Coronary artery (tissue), 2 donors: Measurements from ENCODE around the gene SLC35B2.
A peak's percentile ranks its signal among the peaks of the same experiment; 100 is the strongest.

Source experiments
- DNase-seq: peaks from one replicate; pipeline ENCODE4 v3.0.0-alpha.2; 2017; ENCODE audit warnings: low spot score
- H3K27ac ChIP-seq, 2 donors: fragments of 200-600 bp; sonication (generic); one replicate each; pipeline ENCODE4 v1.5.1; 2016 to 2019
- H3K4me3 ChIP-seq: fragments of 200-600 bp; sonication (generic); 2 replicates; pipeline ENCODE4 v1.5.1; 2016; ENCODE audit warnings: mild to moderate bottlenecking, moderate library complexity
- CTCF ChIP-seq: fragments of 200-600 bp; sonication (generic); IDR thresholded peaks from one replicate; pipeline ENCODE4 v1.5.1; 2019; ENCODE audit warnings: antibody characterized with exemption

Gene SLC35B2

GRCh38 chr6:44217332-44218143, 39.8 kb downstream of the SLC35B2 start:
- Histone ChIP-seq H3K4me3 (peak overlapping the region; percentile 13), H3K27ac (peak overlapping the region; percentile 91 to 99)
- no peak for TF ChIP-seq CTCF
- DNase-seq = peak; percentile 91

DNA sequence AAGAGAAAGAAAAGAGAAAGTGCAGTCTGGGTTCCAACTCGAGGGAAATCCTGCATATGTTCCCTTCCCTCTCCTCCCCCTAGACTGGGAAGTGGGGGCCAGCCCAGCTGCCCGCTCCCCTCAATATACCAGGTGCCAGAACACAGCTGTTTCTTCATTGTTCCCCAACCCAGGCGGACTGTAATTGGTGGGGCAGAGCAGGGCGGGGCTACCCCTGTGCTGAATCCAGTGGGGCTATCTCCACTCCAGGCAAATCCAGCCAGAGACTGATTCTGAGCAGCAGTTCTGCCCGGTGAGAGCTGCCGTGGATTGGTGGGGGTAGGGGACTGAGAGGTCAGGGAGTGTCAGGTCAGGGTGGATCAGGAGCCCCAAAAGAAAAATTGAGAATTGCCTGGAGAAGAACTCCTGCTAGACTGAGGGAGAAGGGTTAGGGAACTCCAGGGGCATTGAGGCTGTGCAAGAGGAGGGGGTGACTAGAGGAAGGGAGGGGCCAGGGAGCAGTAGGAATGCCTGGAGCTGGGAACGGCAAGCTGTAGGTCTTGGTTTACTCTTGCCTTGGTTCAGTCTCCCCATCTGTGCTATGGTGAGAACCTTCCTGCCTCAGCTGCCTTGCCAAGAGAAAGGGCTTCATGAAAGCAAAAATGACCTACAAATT, 40.5 kb downstream of the SLC35B2 start, which contains the start of gene MYMX:
MYMX (plus strand) TSS at position 250 of the 655 bp plus-strand sequence. CDS start 546 bp downstream, outside the sequence.
- TF ChIP-seq CTCF = no peak
- Histone ChIP-seq H3K4me3 (peak within 1 kb of the TSS; percentile 33), H3K27ac (peak within 1 kb of the TSS; percentile 91 to 99)
- no peak for DNase-seq

- Histone ChIP-seq H3K27ac (no peak overlapping the region), H3K4me3 (no peak overlapping the region)
- no peak for DNase-seq
- no peak for TF ChIP-seq CTCF
Observed at GRCh38 chr6:44214307-44214706, 43.0 kb downstream of the SLC35B2 start.

DNA sequence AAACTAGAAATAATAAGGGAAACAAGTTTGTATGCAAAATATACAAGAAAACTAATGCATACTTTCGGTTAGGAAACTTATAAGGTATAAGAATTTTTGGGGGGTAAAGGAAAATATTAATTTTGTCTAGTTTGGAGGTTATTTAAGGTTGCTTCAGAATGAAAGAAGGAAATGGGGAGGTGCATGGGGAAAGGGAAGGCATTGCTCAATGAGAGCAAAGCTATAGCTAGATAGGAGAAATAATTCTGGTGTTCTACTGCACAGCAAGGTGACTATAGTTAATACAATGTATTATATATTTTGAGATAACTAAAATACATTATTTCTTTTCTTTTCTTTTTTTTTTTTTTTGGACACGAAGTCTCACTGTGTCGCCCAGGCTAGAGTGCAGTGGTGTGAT, 46.0 kb downstream of the SLC35B2 start:
- H3K4me3 ChIP-seq = no peak overlapping the region
- no peak overlapping the region for H3K27ac ChIP-seq
- no peak for DNase-seq
- TF ChIP-seq CTCF = no peak

- Histone ChIP-seq H3K4me3 (no peak overlapping the region), H3K27ac (no peak overlapping the region)
- DNase-seq = no peak
- no peak for TF ChIP-seq CTCF
Observed at GRCh38 chr6:44207966-44208365, 49.4 kb downstream of the SLC35B2 start.
